Mammary epithelial cell (primary cell): ENCODE measurements around the gene GUCY1A2.

Experiments
- EZH2 ChIP-seq: IDR thresholded peaks from 2 replicates; pipeline ENCODE4 v1.6.1; 2012; ENCODE audit warnings: low read length, inconsistent platforms, borderline replicate concordance
- TF ChIP-seq, protein P1 (sequence below), 2 donors: IDR thresholded peaks in 1 of 2; conservative IDR thresholded peaks in 1 of 2; 2 replicates each; pipeline ENCODE4 v1.5.1; 2011 to 2012; ENCODE audit warnings: inconsistent platforms in 2 of 2, low read length in 2 of 2, mild to moderate bottlenecking in 2 of 2, control low read depth in 1 of 2, low read depth in 1 of 2; ENCODE audit not compliant: insufficient read depth in 1 of 2; ENCODE audit errors: extremely low read depth in 1 of 2

- TF ChIP-seq, protein P1, sequence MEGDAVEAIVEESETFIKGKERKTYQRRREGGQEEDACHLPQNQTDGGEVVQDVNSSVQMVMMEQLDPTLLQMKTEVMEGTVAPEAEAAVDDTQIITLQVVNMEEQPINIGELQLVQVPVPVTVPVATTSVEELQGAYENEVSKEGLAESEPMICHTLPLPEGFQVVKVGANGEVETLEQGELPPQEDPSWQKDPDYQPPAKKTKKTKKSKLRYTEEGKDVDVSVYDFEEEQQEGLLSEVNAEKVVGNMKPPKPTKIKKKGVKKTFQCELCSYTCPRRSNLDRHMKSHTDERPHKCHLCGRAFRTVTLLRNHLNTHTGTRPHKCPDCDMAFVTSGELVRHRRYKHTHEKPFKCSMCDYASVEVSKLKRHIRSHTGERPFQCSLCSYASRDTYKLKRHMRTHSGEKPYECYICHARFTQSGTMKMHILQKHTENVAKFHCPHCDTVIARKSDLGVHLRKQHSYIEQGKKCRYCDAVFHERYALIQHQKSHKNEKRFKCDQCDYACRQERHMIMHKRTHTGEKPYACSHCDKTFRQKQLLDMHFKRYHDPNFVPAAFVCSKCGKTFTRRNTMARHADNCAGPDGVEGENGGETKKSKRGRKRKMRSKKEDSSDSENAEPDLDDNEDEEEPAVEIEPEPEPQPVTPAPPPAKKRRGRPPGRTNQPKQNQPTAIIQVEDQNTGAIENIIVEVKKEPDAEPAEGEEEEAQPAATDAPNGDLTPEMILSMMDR (conservative IDR thresholded peaks at IDR 0.05 in 1 of 2, IDR thresholded peaks at IDR 0.05 in 1 of 2; ENCODE audit: extremely low read depth in 1 of 2, insufficient read depth in 1 of 2, low read depth in 1 of 2, low read length in 2 of 2) = no peak
- no peak for TF ChIP-seq EZH2
Measured at GRCh38 chr11:106625566-106625965, 392.7 kb downstream of the GUCY1A2 start.
